K562 (cell line): Measurements from ENCODE around the gene TSPAN1. TPM values are rescaled to one million over a fixed set of nuclear protein-coding genes. Genes with fewer than 3 reads are reported as not detected.

ENCODE experiments used
- FOXA3 ChIP-seq, 2 experiments: fragments of 450-650 bp in 1 of 2; sonication (generic) in 1 of 2; formaldehyde crosslinking; IDR thresholded peaks in 1 of 2; conservative IDR thresholded peaks in 1 of 2; 2 replicates each; pipeline versions ENCODE4 v1.4.0 to v1.8.0; 2020 to 2022; ENCODE audit warnings: mild to moderate bottlenecking in 2 of 2, missing genetic modification reagents in 1 of 2
- GATAD2B ChIP-seq: fragments of 450-650 bp; IDR thresholded peaks from 2 replicates; pipeline ENCODE4 v1.6.1; 2017; ENCODE audit warnings: mild to moderate bottlenecking, borderline replicate concordance
- JUND ChIP-seq, 2 experiments: IDR thresholded peaks; 2 replicates in 1 of 2; 3 replicates in 1 of 2; pipeline ENCODE4 v1.6.1; 2011; ENCODE audit warnings: borderline replicate concordance in 2 of 2, low read depth in 2 of 2, low read length in 2 of 2, improper control_type of control experiment in 1 of 2, missing biosample characterization in 1 of 2, missing genetic modification characterization in 1 of 2, missing genetic modification reagents in 1 of 2
- KDM2B ChIP-seq: fragments of 250-450 bp; sonication (Bioruptor Pico); IDR thresholded peaks from 2 replicates; pipeline ENCODE4 v1.8.0; 2021; ENCODE audit warnings: mild to moderate bottlenecking, moderate library complexity
- MTA3 ChIP-seq: fragments of 450-650 bp; formaldehyde crosslinking; IDR thresholded peaks from 2 replicates; pipeline ENCODE4 v1.6.1; 2017; ENCODE audit warnings: mild to moderate bottlenecking, borderline replicate concordance
- MYBL2 ChIP-seq, 2 experiments: fragments of 450-650 bp in 1 of 2; sonication (generic) in 1 of 2; formaldehyde crosslinking in 1 of 2; IDR thresholded peaks; 2 replicates each; pipeline versions ENCODE4 v1.6.1 to v1.8.1; 2017 to 2022; ENCODE audit warnings: borderline replicate concordance in 1 of 2, inconsistent platforms in 1 of 2, low read depth in 1 of 2, mild to moderate bottlenecking in 1 of 2, missing genetic modification reagents in 1 of 2, moderate library complexity in 1 of 2
- NBN ChIP-seq: fragments of 450-650 bp; IDR thresholded peaks from 2 replicates; pipeline ENCODE4 v1.6.1; 2016; ENCODE audit warnings: low read depth, mild to moderate bottlenecking
- PML ChIP-seq: IDR thresholded peaks from 2 replicates; pipeline ENCODE4 v1.6.1; 2012; ENCODE audit warnings: low read length, inconsistent platforms
- SETDB1 ChIP-seq: IDR thresholded peaks from one replicate; pipeline ENCODE4 v1.6.1; 2012; ENCODE audit warnings: low read length, control low read depth, inconsistent platforms
- TARDBP ChIP-seq: fragments of 450-650 bp; IDR thresholded peaks from 2 replicates; pipeline ENCODE4 v1.6.1; 2016
- ZNF175 ChIP-seq: fragments of 200-800 bp; sonication (Bioruptor generic); IDR thresholded peaks from 2 replicates; pipeline ENCODE4 v1.6.1; 2016; ENCODE audit warnings: low read depth, mild to moderate bottlenecking, missing genetic modification characterization, missing compliant biosample characterization
- ZNF253 ChIP-seq: fragments of 250-450 bp; sonication (Bioruptor Pico); conservative IDR thresholded peaks from 2 replicates; pipeline ENCODE4 v1.6.1; 2021; ENCODE audit warnings: mild to moderate bottlenecking
- ZNF263 ChIP-seq: sonication (generic); formaldehyde crosslinking; IDR thresholded peaks from 2 replicates; pipeline ENCODE4 v1.8.0; 2022; ENCODE audit warnings: mild to moderate bottlenecking, missing genetic modification reagents, borderline replicate concordance
- ZNF584 ChIP-seq: fragments of 200-800 bp; sonication (Bioruptor generic); IDR thresholded peaks from 2 replicates; pipeline ENCODE4 v1.6.1; 2016; ENCODE audit warnings: low read depth, mild to moderate bottlenecking, missing genetic modification characterization, missing compliant biosample characterization
- polyA plus RNA-seq, 8 experiments: library from polyadenylated mRNA; depleted of rRNA in 4 of 8; stranded (reverse) in 5 of 8; unstranded in 3 of 8; fragments of >200 nt; fragmentation: Nextera tagmentation in 2 of 8; fragmentation: Illumina TruSeq in 1 of 8; extraction: Ambion mirVana in 2 of 8; extraction: Trizol in 1 of 8; gene quantifications; 2 replicates each; pipeline versions ENCODE4 v1.2.1 to v1.2.3, GENCODE V29; 2011 to 2014; ENCODE audit warnings: inconsistent platforms in 1 of 8, missing spikeins in 1 of 8
- total RNA-seq, 7 experiments: library from RNA; depleted of rRNA in 6 of 7; stranded (reverse); fragments of >200 nt in 6 of 7; fragmentation: Illumina TruSeq in 2 of 7; extraction: Trizol in 2 of 7; gene quantifications; 2 replicates each; pipeline versions ENCODE4 v1.2.1 to v1.2.3, GENCODE V29; 2011 to 2021; ENCODE audit warnings: low replicate concordance in 1 of 7
- TF ChIP-seq, protein P1 (sequence below): fragments of 450-650 bp; IDR thresholded peaks from 2 replicates; pipeline ENCODE4 v1.6.1; 2017; ENCODE audit warnings: antibody characterized with exemption
- TF ChIP-seq, protein P2 (sequence below): IDR thresholded peaks from 2 replicates; pipeline ENCODE4 v1.6.1; 2011; ENCODE audit warnings: borderline replicate concordance, low read depth, mild to moderate bottlenecking, moderate library complexity, low read length; ENCODE audit not compliant: insufficient read depth, poor library complexity, severe bottlenecking
- TF ChIP-seq, protein P3 (sequence below), 2 experiments: fragments of 450-650 bp in 1 of 2; IDR thresholded peaks; 2 replicates each; pipeline ENCODE4 v1.6.1; 2011 to 2017; ENCODE audit warnings: low read depth in 2 of 2, antibody characterized with exemption in 1 of 2, borderline replicate concordance in 1 of 2, low read length in 1 of 2, mild to moderate bottlenecking in 1 of 2, mixed read lengths in 1 of 2; ENCODE audit not compliant: control insufficient read depth in 1 of 2
- TF ChIP-seq, protein P4 (sequence below): fragments of 450-650 bp; formaldehyde crosslinking; IDR thresholded peaks from 2 replicates; pipeline ENCODE4 v1.4.0; 2022; ENCODE audit warnings: missing genetic modification characterization

Gene TSPAN1
- total and polyA plus RNA-seq, 9 of the 15 experiments (the other 6 are each of a cell fraction or from before 2014, with no cell fraction given), result 0.58 TPM; not detected in 8

GRCh38 chr1:46159516-46159915 lies 15.4 kb upstream of the TSPAN1 start (continued):
- TF ChIP-seq, protein P1, sequence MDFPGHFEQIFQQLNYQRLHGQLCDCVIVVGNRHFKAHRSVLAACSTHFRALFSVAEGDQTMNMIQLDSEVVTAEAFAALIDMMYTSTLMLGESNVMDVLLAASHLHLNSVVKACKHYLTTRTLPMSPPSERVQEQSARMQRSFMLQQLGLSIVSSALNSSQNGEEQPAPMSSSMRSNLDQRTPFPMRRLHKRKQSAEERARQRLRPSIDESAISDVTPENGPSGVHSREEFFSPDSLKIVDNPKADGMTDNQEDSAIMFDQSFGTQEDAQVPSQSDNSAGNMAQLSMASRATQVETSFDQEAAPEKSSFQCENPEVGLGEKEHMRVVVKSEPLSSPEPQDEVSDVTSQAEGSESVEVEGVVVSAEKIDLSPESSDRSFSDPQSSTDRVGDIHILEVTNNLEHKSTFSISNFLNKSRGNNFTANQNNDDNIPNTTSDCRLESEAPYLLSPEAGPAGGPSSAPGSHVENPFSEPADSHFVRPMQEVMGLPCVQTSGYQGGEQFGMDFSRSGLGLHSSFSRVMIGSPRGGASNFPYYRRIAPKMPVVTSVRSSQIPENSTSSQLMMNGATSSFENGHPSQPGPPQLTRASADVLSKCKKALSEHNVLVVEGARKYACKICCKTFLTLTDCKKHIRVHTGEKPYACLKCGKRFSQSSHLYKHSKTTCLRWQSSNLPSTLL, result no peak
- TF ChIP-seq ZNF584 (CRISPR knock-in tag) (no peak), MTA3 (no peak), SETDB1 (no peak), ZNF175 (no peak), FOXA3 (CRISPR knock-in tag; conservative IDR thresholded peaks at IDR 0.05 in 1 of 2, IDR thresholded peaks at IDR 0.05 in 1 of 2) (no peak), PML (no peak), JUND (IDR thresholded peaks at IDR 0.05; ENCODE audit: borderline replicate concordance, low read depth, low read length) (no peak), JUND (tag; IDR thresholded peaks at IDR 0.05; ENCODE audit: borderline replicate concordance, low read depth, low read length) (no peak), MYBL2 (IDR thresholded peaks at IDR 0.05; ENCODE audit: low read depth) (0 out of 2 replicates have a peak, but pooled peaks have one; percentile 11), MYBL2 (CRISPR knock-in tag; IDR thresholded peaks at IDR 0.05; ENCODE audit: borderline replicate concordance) (no peak), TARDBP (0 out of 2 replicates have a peak, but pooled peaks have one; percentile 32), ZNF253 (CRISPR knock-in tag) (no peak), NBN (peak; percentile 44; the same call in 1 of the 2 replicates), ZNF263 (CRISPR knock-in tag) (no peak), KDM2B (CRISPR knock-in tag) (no peak), GATAD2B (no peak)
- TF ChIP-seq, protein P2, sequence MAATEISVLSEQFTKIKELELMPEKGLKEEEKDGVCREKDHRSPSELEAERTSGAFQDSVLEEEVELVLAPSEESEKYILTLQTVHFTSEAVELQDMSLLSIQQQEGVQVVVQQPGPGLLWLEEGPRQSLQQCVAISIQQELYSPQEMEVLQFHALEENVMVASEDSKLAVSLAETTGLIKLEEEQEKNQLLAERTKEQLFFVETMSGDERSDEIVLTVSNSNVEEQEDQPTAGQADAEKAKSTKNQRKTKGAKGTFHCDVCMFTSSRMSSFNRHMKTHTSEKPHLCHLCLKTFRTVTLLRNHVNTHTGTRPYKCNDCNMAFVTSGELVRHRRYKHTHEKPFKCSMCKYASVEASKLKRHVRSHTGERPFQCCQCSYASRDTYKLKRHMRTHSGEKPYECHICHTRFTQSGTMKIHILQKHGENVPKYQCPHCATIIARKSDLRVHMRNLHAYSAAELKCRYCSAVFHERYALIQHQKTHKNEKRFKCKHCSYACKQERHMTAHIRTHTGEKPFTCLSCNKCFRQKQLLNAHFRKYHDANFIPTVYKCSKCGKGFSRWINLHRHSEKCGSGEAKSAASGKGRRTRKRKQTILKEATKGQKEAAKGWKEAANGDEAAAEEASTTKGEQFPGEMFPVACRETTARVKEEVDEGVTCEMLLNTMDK, result no peak
- TF ChIP-seq, protein P3, sequence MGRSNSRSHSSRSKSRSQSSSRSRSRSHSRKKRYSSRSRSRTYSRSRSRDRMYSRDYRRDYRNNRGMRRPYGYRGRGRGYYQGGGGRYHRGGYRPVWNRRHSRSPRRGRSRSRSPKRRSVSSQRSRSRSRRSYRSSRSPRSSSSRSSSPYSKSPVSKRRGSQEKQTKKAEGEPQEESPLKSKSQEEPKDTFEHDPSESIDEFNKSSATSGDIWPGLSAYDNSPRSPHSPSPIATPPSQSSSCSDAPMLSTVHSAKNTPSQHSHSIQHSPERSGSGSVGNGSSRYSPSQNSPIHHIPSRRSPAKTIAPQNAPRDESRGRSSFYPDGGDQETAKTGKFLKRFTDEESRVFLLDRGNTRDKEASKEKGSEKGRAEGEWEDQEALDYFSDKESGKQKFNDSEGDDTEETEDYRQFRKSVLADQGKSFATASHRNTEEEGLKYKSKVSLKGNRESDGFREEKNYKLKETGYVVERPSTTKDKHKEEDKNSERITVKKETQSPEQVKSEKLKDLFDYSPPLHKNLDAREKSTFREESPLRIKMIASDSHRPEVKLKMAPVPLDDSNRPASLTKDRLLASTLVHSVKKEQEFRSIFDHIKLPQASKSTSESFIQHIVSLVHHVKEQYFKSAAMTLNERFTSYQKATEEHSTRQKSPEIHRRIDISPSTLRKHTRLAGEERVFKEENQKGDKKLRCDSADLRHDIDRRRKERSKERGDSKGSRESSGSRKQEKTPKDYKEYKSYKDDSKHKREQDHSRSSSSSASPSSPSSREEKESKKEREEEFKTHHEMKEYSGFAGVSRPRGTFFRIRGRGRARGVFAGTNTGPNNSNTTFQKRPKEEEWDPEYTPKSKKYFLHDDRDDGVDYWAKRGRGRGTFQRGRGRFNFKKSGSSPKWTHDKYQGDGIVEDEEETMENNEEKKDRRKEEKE (IDR thresholded peaks at IDR 0.05; ENCODE audit: borderline replicate concordance in 1 of 2, control insufficient read depth in 1 of 2, low read depth in 2 of 2, low read length in 1 of 2), result no peak
- TF ChIP-seq, protein P4, sequence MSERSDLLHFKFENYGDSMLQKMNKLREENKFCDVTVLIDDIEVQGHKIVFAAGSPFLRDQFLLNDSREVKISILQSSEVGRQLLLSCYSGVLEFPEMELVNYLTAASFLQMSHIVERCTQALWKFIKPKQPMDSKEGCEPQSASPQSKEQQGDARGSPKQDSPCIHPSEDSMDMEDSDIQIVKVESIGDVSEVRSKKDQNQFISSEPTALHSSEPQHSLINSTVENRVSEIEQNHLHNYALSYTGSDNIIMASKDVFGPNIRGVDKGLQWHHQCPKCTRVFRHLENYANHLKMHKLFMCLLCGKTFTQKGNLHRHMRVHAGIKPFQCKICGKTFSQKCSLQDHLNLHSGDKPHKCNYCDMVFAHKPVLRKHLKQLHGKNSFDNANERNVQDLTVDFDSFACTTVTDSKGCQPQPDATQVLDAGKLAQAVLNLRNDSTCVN (CRISPR knock-in tag), result peak; percentile 88
